Measurements from ENCODE around the gene ITGA11. TPM values are rescaled to one million over a fixed set of nuclear protein-coding genes. Genes with fewer than 3 reads are reported as not detected.

Gene ITGA11
- total RNA-seq, 1 experiment from 2014 or later, result 2.1 TPM

- DNase-seq (ENCODE audit: low read depth), result no peak
Observed at GRCh38 chr15:68335655-68336054, 96.3 kb downstream of the ITGA11 start.

- DNase-seq (ENCODE audit: low read depth), result peak; percentile 70
Observed at GRCh38 chr15:68335251-68335650, 96.7 kb downstream of the ITGA11 start.

DNA sequence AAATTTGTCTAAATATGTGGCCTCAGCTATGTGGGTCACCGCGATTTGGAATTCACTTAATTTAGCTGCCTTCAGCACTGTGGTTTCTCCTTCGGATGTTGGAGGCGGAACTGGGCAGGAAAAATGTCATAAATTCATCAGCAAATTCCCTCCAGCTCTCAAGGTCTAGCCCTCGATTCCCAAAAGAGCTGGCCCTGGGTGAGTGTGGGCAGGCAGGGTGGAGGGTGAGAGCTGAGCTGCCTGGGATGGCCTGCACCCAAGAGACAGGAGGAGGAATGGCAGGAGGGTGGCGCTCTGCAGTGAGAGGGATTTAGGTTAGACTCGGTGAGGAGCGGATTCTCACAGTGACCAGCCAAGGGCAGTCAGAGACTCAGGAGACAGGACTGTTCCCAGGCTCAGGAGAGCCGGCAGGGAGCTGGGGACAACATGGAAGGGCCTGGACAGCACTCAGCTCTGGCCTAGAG, 97.3 kb downstream of the ITGA11 start:
- DNase-seq (ENCODE audit: low read depth), result no peak

GRCh38 chr15:68333775-68334470, 98.0 kb downstream of the ITGA11 start:
- DNase-seq (ENCODE audit: low read depth), result peak; percentile 57

DNA sequence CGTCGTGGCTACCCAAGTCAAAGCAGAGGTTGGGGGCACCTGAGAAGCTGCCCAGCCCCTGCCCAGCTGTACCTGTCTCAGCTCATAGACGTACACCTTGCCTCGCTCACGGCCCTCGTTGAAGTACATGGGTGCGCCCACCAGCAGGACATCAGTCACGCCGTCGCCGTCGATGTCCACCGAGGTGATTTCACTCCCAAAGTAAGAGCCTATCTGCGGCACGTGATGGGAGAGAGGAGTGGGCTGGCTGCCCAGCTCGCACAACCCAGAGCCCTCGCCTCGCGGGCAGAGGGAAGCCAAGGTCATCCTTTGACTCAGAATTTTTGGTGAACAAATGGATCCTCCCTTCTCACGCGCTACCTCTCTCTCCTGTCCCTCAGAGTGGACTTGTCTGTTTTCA, 99.7 kb downstream of the ITGA11 start:
- no peak for DNase-seq (ENCODE audit: low read depth)

DNA sequence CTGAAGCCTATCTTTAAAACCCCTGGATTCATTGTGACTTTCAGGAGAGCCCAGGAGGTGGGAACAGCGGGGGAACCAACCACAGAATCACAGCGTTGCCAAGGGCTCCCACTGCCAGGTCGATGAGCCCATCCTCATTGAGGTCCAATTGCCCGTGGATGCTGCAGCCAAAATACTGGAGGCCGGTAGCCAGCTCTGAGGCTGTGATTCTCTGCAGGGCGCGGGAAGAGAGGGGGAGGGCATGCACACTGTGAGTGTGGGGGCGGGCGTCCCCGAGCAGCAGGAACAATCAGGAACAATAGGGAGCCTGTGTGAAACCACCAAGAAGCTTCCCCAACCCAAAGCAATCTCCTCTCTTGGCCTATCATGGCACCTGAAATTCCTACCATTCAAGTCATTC, 101.1 kb downstream of the ITGA11 start:
- DNase-seq (ENCODE audit: low read depth), result no peak

- no peak for DNase-seq (ENCODE audit: low read depth)
Observed at GRCh38 chr15:68330416-68330815, 101.5 kb downstream of the ITGA11 start.

- no peak for DNase-seq (ENCODE audit: low read depth)
Observed at GRCh38 chr15:68328964-68329363, 103.0 kb downstream of the ITGA11 start.

DNA sequence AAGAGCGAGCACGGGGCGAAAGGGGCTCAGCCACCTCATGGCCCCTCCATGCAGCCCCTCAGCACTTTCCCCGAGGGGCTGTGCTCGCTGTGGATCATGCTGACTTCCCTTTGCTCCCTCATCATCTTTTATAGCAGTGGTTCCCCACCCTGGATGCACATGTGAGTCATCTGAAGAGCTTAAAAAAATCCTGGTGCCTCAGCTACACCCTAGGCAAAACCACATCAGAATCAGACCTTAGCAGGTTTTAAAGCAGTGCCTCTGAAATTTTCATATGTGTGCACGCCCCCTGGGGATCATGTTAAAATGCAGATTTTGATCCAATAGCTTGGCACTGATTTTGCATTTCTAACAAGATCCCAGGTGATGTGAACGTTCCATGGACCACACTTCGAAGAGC, 103.5 kb downstream of the ITGA11 start:
- peak; percentile 34 for DNase-seq (ENCODE audit: low read depth)

GRCh38 chr15:68326711-68327354, 105.1 kb downstream of the ITGA11 start:
- no peak for DNase-seq (ENCODE audit: low read depth)

DNA sequence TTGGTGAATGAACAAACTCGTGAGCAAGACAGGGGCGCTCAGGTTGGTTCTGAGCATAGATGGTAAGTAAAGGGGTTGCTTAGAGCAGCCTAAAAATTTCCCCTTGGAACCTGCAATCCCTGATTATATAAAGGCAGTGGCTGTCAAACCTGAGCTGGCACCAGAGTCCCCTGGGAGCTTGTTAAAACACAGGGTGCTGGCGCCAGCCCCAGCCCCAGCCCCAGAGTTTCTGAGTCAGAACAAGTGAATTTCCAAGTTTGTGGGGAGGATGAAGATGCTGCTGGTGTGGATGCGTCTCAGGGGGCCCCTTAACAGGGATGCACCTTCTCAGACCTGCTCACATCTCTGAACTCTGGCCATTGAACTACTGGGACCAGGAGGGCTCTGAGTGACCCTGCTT, 106.2 kb downstream of the ITGA11 start:
- no peak for DNase-seq (ENCODE audit: low read depth)

DNA sequence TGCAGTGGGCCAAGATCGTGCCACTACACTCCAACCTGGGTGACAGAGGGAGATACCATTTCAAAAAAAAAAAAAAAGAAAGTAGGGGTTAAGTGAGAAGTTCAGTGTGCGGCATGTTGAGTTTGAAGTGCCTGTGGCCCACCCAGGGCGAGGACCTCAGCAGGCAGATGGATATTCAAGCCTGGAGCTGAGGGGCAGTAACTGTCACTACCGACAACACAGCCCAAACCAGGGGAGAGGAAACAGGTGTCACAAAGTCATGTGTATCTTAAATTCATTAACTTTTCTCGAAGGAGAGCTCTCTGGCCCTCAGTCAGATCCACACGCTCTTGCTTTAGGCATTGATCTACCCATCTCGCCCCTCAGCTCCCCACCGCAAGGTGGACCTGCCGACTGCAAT, 109.2 kb downstream of the ITGA11 start:
- no peak for DNase-seq (ENCODE audit: low read depth)

GRCh38 chr15:68321229-68321628, 110.7 kb downstream of the ITGA11 start:
- no peak for DNase-seq (ENCODE audit: low read depth)

- no peak for DNase-seq (ENCODE audit: low read depth)
Observed at GRCh38 chr15:68319997-68320396, 112.0 kb downstream of the ITGA11 start.

GRCh38 chr15:68318931-68319909, 112.7 kb downstream of the ITGA11 start:
- no peak for DNase-seq (ENCODE audit: low read depth)

DNA sequence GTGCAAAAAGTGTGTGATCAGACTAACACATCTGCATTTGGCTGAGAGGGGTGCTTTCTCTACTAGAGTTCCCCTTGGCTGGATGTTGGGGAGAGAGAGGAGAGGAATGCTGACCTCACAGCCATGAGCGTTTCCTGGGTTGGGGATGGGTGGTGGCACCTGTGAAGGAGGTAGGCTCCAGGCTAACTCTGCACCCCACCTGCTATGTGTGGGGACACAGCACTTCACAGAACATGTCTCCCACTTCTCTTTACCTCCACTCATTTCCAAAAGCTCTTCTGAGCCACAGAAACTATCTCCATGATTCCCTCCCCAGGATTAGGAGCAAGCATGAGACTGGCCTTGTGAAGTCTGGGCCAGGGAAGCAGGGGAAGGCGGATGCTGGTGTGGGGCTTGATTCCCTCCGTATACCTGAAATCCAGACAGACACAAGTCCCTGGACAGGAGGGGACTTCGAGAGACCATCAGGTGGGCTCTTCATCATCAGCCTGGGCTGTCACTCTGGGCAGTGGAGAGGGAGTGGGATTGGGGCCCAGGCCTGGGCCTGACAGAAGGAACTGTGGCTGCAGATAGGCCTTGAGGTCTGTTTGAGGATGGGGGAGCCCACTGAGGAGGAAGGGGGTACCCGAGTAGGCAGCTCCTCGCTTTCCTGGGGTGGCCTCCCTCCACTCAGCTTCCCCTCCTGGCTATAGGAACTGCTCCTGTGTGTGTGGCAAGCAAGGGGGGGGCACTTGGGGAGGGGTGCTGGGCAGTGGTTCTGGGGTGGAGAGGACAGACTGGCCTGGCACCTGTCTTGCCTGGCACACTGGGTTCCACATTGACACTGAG, 113.7 kb downstream of the ITGA11 start:
- DNase-seq (ENCODE audit: low read depth), result no peak

GRCh38 chr15:68317281-68318007, 114.5 kb downstream of the ITGA11 start:
- DNase-seq (ENCODE audit: low read depth), result no peak

DNA sequence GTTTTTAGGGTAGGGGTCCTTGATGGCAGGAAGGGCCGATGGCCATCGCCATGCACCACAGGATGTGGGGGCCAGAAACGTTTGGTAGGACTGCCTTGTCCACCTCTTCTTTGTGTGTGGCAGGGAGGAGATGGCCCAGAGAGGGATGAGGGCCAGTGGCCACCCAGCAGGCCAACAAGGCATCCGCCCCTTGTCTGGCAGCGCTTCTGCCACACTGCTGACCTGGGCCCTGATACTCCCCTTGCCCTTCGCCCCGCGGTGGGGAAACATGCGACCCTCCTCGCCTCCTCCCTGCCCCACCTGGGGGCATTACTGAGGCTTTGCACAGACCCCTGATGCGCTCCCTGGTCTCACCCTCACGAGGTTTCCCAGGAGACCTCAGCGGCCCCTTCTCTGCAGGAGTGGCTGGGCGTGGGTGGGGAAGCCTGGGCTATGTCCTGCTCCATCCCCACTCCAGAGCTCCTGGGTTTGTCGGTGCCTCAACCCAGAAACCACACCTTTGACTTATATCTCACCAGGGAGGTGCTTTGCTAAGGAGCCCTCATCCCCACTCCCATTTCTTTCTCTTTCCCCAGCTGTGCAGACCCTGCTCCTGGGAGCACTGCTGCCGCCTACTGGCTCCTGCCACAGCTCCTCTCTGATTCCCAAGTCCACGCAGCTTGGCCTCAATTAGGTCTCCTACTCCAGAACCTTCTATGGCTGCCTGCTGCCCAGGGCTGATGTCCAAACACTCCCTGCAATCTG, 115.7 kb downstream of the ITGA11 start:
- DNase-seq (ENCODE audit: low read depth), result no peak

DNA sequence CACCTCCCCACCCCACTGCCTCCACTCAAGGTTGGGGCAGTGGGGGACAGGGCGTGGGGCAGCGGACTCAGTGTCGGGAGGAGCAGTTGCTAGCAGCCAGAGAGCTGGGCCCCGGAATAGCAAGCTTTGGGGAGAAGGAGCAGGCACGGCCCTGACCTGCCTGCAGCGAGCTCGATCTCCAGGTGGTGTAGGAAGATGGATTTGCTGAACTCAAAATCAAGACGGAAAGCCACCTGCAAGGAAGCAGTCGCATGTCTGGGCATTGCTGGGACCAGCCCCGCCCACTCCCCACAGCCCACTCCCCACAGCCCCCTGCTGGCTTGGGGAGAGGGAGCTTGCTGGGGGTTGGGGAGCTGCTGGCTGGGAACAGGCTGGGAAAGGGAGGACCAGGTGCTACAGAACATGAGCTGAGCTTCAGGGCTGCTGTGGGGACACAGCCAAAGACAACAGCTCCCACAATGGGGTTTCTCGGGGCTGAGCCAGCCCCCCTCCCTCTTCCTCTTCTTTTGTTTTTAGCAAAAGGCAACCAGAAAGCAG, 116.4 kb downstream of the ITGA11 start:
- DNase-seq (ENCODE audit: low read depth), result no peak

Measured in HT1080 (cell line).